Transverse colon (tissue), 4 donors: ENCODE measurements around the gene NUB1. TPM values are rescaled to one million over a fixed set of nuclear protein-coding genes. Genes with fewer than 3 reads are reported as not detected.
A peak's percentile ranks its signal among the peaks of the same experiment; 100 is the strongest.

Experiments
- DNase-seq: peaks from one replicate; pipeline ENCODE4 v3.0.0-alpha.2; 2019
- H3K27ac ChIP-seq, 4 donors: fragments of 200-600 bp; sonication (generic); 2 replicates each; pipeline ENCODE4 v1.5.1; 2016 to 2018; ENCODE audit warnings: inconsistent platforms in 4 of 4
- H3K27me3 ChIP-seq: fragments of 200-600 bp; sonication (generic); 2 replicates; pipeline ENCODE4 v1.5.1; 2017; ENCODE audit warnings: inconsistent platforms
- H3K36me3 ChIP-seq, 4 donors: fragments of 200-600 bp; sonication (generic); 2 replicates each; pipeline ENCODE4 v1.5.1; 2017 to 2019; ENCODE audit warnings: inconsistent platforms in 4 of 4
- H3K4me1 ChIP-seq, 4 donors: fragments of 200-600 bp; sonication (generic); 2 replicates each; pipeline ENCODE4 v1.5.1; 2017 to 2020; ENCODE audit warnings: inconsistent platforms in 4 of 4
- H3K4me3 ChIP-seq, 4 donors: fragments of 200-600 bp; sonication (generic); 1 replicate in 1 of 4; 2 replicates in 3 of 4; pipeline versions ENCODE4 v1.5.1 to v1.6.1; 2017 to 2019; ENCODE audit warnings: inconsistent platforms in 4 of 4
- H3K9me3 ChIP-seq, 2 donors: fragments of 200-600 bp; sonication (generic); 2 replicates each; pipeline ENCODE4 v1.5.1; 2017 to 2019; ENCODE audit warnings: inconsistent platforms in 2 of 2
- EP300 ChIP-seq: sonication (generic); formaldehyde crosslinking; IDR thresholded peaks from one replicate; pipeline ENCODE4 v1.6.1; 2017; ENCODE audit warnings: antibody characterized with exemption, low read depth
- POLR2A ChIP-seq: fragments of 450-650 bp; IDR thresholded peaks from one replicate; pipeline ENCODE4 v1.6.1; 2016; ENCODE audit warnings: antibody characterized with exemption, mild to moderate bottlenecking, moderate library complexity
- POLR2AphosphoS5 ChIP-seq, 3 donors: sonication (generic); formaldehyde crosslinking; IDR thresholded peaks; one replicate each; pipeline ENCODE4 v1.6.1; 2016; ENCODE audit warnings: antibody characterized with exemption in 3 of 3
- WGBS, 2 donors: methylation state at CpG; one replicate each; pipeline ENCODE4 v1.1.5; 2018; ENCODE audit warnings: low coverage in 1 of 2; 5-methylcytosine and 5-hydroxymethylcytosine counted together
- in situ Hi-C, 4 donors: fragments of 200-750 bp; cut with MboI; loops; one replicate each; pipeline versions ENCODE4 v1.15.0 to v1.15.1; 2017; ENCODE audit warnings: low sequenced_read_pairs in 3 of 4, low pct_ligation_motif_present in 1 of 4, low pct_unique_long_range_greater_than_20kb in 1 of 4
- intact Hi-C: fragments of 100-400 bp; cut with DNase I; formaldehyde crosslinking; loops from one replicate; pipeline ENCODE4 v1.15.1; 2023; ENCODE audit warnings: low total_unique reads
- total RNA-seq, 4 donors: library from RNA; depleted of rRNA; stranded (reverse); fragments of >200 nt; gene quantifications; one replicate each; pipeline ENCODE4 v1.1.0, GENCODE V29; 2016
- TF ChIP-seq, protein P1 (sequence below), 5 experiments: fragments of 200-600 bp in 3 of 5; fragments of 450-650 bp in 2 of 5; sonication (generic) in 3 of 5; IDR thresholded peaks; 1 replicate in 2 of 5; 2 replicates in 3 of 5; pipeline ENCODE4 v1.5.1; 2016 to 2017; ENCODE audit warnings: antibody characterized with exemption in 5 of 5, inconsistent platforms in 3 of 5, mild to moderate bottlenecking in 2 of 5, moderate library complexity in 1 of 5

NUB1 gene
- total RNA-seq, 4 donors from 2014 or later: 26.3 to 69.5 (median 56.4) TPM

DNA sequence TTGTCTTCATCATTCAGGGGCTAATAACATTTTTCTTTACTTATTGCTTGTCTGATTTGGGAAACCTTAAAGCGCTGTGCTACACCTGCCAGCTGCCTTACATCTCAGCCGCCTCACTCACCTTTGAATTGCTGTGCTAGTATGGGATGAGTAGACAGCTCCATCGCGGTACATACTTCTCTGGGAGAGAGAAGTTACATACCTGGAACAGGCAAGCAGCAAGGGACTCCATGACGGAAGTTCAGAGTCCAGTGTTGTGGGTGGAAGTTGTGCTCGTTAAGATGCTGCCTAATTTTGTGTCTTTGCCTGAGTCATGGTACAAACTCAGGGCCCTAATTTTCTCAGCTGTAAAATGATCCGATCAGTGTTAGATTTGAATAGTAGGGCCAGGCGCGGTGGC is 1.9 kb downstream of the NUB1 start:
- intact Hi-C loops: no loop called here
- Histone ChIP-seq H3K4me1 (peaks cover 11 to 52% (median 22%) of the 10 kb centered on the region in 4 donors), H3K27ac (no peak overlapping the region), H3K36me3 (peaks cover 0 to 18% (median 0%) of the 10 kb centered on the region in 4 donors), H3K4me3 (no peak overlapping the region), H3K9me3 (no peaks in the 10 kb centered on the region), H3K27me3 (no peaks in the 10 kb centered on the region)
- WGBS, 2 donors: 92 to 100% methylated on average over 6 to 9 of the region's 9 CpGs
- in situ Hi-C loops: no loop called here
- TF ChIP-seq, protein P1, sequence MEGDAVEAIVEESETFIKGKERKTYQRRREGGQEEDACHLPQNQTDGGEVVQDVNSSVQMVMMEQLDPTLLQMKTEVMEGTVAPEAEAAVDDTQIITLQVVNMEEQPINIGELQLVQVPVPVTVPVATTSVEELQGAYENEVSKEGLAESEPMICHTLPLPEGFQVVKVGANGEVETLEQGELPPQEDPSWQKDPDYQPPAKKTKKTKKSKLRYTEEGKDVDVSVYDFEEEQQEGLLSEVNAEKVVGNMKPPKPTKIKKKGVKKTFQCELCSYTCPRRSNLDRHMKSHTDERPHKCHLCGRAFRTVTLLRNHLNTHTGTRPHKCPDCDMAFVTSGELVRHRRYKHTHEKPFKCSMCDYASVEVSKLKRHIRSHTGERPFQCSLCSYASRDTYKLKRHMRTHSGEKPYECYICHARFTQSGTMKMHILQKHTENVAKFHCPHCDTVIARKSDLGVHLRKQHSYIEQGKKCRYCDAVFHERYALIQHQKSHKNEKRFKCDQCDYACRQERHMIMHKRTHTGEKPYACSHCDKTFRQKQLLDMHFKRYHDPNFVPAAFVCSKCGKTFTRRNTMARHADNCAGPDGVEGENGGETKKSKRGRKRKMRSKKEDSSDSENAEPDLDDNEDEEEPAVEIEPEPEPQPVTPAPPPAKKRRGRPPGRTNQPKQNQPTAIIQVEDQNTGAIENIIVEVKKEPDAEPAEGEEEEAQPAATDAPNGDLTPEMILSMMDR (IDR thresholded peaks at IDR 0.05): no peak
- DNase-seq: no peak

DNA sequence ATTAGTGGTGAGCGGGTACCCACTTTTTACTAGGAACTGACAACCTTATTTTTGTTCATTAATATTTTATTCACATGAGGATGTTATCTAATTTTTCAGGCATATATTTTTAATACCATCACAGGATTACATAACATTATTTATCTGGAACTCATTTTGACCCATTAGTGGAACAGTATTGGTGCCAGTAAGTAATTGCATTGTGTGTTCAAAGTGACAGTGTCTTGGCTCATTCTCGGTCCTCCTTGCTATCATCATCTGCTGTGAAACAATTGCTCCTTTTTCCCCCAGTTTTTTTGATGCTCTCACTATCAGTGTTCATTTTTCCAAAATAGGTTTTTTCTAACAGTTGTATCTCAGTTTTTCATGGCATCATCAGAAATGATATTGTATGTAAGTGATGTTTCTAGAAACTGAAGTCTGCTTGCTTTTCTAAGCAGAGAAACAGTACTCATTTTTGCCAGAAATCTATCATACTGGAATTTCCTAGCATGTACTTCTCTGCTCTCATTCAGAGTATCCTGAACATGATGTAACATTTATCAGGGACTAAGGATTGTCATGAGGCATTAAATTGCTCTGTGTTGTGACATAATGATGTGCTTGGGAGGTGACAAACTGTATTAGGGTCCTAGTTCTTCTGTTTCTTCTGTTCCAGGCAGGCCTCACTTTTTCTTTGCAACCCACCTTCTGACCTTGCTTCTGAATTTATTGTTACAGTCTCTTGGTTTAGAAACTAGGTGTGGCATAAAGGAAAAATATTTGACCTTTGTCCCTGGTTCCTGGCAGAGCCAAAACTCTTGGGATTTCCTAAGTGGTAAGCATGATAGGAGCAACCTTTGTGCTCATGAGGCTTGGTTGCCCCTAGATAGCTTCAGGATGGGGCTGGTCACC is 4.2 kb downstream of the NUB1 start:
- in situ Hi-C loops (no loop called here), intact Hi-C loops (no loop called here)
- Histone ChIP-seq H3K4me3 (no peak overlapping the region), H3K9me3 (no peaks in the 10 kb centered on the region), H3K36me3 (peaks cover 0 to 23% (median 0%) of the 10 kb centered on the region in 4 donors), H3K4me1 (peaks cover 17 to 66% (median 31%) of the 10 kb centered on the region in 4 donors), H3K27me3 (no peaks in the 10 kb centered on the region), H3K27ac (peak overlapping the region; percentile 56 to 68 (median 59))
- peak in 1 of 3 donors; percentile 8 for TF ChIP-seq POLR2AphosphoS5 (IDR thresholded peaks at IDR 0.05)
- no peak for TF ChIP-seq POLR2A
- WGBS, 2 donors: 70 to 78% methylated on average over 2 of the region's 2 CpGs
- peak; percentile 14 for DNase-seq

DNA sequence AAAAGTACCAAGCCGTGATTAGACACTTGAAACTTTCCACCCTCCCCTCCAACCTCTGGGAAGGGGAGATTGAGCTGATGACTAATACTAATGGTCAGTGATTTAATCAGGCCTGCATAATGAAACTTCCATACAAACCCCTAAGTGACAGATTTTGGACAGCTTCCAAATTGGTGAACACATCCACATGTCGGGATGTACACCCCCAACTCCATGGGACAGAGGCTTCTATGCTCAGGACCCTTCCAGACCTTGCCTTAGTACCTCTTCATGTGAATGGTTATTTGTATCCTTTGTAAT is 4.8 kb downstream of the NUB1 start:
- Histone ChIP-seq H3K9me3 (no peaks in the 10 kb centered on the region), H3K27ac (peak overlapping the region; percentile 56 to 68 (median 59)), H3K4me3 (no peak overlapping the region), H3K27me3 (no peaks in the 10 kb centered on the region), H3K36me3 (peaks cover 0 to 27% (median 0%) of the 10 kb centered on the region in 4 donors), H3K4me1 (peaks cover 17 to 64% (median 29%) of the 10 kb centered on the region in 4 donors)
- no peak for DNase-seq
- TF ChIP-seq EP300: no peak
- no peak for TF ChIP-seq POLR2A
- TF ChIP-seq, protein P1 (IDR thresholded peaks at IDR 0.05): no peak
- TF ChIP-seq POLR2AphosphoS5 (IDR thresholded peaks at IDR 0.05): no peak
- intact Hi-C loops: no loop called here
- whole genome bisulfite sequencing, 2 donors: 50 to 52% methylated on average over 1 to 2 of the region's 2 CpGs
- in situ Hi-C loops: no loop called here

DNA sequence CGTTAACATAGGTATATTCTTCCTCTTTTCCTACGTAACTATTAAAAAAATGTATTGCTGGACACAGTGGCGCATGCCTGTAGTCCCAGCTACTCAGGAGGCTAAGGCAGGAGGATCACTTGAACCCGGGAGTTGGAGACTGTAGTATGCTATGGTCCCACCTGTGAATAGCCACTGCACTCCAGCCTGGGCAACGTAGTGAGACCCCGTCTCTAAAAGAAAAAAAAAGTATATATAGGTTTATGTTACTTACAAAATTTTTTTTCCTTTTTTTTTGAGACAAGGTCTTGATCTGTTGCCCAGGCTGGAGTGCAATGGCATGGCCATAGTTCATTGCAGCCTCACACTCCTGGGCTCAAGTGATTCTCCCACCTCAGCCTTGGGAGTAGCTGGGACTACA is 5.6 kb downstream of the NUB1 start:
- in situ Hi-C loops (no loop called here), intact Hi-C loops (no loop called here)
- H3K9me3 ChIP-seq: no peaks in the 10 kb centered on the region
- H3K4me3 ChIP-seq: no peak overlapping the region
- no peaks in the 10 kb centered on the region for H3K27me3 ChIP-seq
- 84 to 99% methylated on average over 6 of the region's 6 CpGs for WGBS, 2 donors
- TF ChIP-seq EP300 (no peak), POLR2AphosphoS5 (IDR thresholded peaks at IDR 0.05) (no peak), POLR2A (no peak)
- TF ChIP-seq, protein P1 (IDR thresholded peaks at IDR 0.05): no peak
- H3K36me3 ChIP-seq: peaks cover 0 to 35% (median 2%) of the 10 kb centered on the region in 4 donors
- DNase-seq: no peak
- no peak overlapping the region for H3K27ac ChIP-seq
- peaks cover 17 to 64% (median 29%) of the 10 kb centered on the region in 4 donors for H3K4me1 ChIP-seq
